T-helper 22 cell (primary cell): ENCODE data around the gene DENND1A.

Source experiments
- DNase-seq: peaks from one replicate; pipeline ENCODE4 v3.0.0-alpha.2; 2020; ENCODE audit warnings: low read depth

Gene DENND1A

DNA sequence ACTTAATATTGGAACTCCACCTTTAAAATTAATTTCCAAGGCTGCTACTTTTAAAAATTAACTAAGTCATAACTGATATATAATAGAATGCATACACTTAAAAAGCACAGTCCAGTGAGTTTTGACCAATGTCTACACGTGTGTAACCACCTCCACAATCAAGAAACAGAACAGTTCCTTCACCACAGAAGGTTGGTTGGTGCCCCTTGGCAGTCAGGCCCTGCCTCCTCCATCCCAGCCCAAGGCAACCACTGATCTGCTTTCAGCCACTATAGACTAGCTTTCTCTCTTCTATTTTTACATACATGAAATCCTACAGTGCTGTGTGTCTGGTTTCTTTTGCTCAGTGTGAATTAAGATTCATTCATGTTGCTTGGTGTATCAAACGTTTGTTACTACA, 358.7 kb downstream of the DENND1A start:
- no peak for DNase-seq

DNA sequence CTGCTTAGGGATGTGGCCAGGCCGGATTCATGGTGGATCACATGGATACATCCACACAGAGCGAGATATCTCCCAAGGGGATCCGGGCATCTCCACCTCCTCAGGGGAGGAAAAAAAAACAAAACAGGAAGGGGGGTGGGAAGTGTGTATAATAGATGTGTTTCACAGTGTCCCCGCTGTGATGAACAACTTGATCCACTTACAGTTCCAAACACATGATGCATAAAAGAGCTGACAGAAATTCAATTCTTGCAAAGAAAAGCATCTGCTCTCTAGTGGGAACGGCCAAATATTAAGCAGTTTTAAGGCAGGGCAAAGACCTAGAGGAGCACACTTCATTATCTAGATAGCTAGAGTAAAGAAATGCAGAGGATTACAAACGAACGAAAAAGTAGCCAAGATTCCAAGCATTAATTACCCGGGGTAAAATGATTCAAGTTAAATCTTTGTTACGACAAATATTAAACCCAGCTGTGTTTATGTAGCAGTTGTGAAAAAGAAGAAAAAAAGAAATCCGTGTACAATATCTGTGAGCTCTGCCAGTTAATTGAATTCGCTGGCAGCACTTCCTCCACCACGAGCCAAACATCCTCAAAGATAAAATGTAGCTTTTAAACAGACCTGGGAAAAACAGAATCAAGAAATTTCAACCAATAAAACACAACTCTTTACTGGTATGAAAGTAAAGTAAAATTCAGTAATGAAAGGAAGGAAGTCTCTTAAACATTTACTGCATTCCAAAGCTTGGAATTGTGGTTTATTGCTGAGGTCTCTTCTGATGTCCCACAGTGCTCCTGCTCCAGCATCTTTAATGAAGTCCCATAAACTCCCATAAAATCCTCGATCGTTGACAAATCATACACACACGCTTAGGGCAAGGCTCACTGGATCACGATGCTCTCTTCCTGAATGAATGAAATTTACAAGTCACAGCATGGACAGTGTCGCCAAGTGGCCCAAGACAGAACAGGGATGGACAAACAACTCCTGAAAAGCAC, 360.9 kb downstream of the DENND1A start:
- no peak for DNase-seq

DNA sequence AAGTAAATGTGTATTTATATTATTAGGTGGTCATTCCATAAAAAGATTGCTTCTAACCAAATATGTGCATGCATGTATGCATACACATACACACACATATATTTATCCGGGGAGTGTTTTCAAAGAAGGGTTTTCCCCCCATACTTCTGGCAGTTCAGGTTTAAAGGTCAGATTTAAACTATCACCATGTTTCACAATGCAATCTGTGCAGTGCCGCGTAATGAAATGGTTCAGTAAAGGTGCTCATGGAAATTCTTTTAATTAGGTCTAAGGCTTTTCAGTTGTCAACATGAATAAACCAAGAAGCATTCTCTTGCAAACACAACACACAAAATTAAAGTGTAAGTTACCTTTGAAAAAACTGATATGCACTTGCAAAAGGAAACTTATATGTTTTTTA, 362.9 kb downstream of the DENND1A start:
- DNase-seq = no peak

DNA sequence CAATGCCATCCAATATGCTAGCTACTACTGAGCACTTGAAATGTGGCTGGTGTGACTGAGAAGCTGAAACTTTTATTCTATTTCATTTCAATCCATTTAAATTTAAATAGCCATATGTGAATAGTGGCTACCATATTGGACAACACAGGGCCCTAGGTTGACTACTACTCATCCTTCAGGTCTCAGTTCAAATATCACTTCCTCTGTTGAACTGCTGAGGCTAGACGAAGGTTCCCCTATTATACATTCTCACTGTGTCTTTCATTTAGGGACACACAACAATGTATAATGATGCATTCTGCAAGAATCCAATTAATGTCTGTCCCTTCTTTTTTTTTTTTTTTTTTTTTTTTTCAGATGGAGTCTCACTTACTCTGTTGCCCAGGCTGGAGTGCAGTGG, 365.3 kb downstream of the DENND1A start:
- DNase-seq = no peak

DNA sequence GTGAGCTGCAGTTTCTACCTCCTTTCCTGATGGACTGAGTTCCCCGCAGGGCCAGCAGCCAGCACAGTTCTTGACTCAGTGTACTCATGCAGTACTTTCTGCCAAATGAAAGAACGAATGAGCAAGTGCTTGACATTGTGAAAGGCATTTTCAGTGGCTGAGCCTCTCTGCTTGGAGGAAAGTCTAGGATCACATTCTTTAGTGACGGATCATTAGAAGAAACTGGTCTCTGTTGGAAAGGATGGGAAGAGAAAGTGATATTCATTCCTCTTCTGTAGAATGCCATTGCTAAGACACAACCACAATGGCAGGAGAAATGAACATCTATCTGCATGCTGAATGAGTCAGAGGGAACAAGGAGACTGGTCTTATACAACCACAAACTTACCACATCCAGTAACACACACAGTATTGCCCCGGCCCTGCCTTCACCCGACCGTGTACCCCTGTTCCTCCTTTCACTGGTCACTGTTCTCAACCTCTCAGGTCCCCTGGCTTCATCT, 367.0 kb downstream of the DENND1A start:
- DNase-seq = no peak

DNA sequence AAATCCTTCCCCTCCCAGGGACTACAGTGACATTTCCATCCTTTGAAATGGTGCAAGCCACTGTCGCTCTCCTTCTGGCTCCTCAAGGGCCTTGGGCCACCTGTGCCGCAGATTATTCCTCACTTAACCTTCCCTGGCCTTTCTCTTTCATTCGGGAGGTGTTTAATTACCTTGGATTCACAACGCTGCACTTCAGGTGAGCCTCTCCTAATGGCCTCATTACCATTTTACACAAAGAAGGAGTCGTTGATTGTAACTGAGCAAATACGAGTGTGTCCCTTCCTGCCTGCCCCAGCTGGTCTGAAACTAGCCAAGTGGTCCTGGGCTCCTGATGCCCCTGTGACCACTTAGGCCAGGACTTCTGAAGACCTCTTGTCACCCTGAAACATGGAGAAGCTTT, 368.9 kb downstream of the DENND1A start:
- no peak for DNase-seq

DNA sequence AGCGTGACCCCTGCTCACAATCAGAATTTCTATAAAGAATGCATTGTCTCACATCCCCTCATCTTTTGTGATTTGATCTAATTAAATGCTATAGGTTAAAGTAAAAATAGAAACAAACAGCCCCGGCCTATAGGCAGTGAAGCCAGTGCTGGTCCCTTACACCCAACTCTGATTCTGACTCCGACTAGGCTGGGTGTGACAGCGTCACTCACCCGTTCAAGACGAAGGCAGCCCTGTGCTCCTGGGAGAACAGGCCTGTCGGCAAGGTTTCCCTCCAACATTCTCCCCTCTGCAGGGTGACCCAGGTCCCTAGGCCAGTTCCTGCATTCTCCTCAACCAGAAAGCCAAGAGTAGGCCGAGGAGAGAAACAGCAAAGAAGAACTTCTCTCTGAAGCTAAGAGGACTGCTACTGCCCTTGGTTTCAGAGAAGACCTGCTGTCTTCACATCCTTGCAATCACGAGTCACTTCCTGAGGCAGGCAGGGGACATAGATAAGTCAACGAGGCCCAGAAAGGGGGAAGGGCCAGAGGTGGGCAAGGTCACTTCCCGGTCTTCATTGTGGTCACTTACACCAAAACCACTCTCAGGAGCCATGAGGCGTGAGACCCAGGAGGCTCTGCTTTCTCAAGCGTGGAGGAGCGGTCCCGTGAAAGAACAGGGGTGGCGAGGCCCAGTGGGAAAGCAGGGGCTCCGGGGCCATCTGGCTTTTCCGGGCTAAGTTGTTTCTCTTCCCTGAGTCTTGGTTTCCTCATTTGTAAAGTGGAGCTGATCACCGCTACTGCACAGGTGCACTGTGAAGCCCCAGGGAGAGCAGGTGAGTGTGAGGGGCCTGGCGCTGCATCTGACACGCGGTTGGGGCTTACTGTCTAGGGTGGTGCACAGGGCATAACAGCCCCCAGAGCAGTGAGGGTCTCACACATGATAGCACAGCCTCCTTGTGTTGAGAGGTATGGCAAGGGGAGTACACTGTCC, 373.2 kb downstream of the DENND1A start:
- DNase-seq = no peak

DNA sequence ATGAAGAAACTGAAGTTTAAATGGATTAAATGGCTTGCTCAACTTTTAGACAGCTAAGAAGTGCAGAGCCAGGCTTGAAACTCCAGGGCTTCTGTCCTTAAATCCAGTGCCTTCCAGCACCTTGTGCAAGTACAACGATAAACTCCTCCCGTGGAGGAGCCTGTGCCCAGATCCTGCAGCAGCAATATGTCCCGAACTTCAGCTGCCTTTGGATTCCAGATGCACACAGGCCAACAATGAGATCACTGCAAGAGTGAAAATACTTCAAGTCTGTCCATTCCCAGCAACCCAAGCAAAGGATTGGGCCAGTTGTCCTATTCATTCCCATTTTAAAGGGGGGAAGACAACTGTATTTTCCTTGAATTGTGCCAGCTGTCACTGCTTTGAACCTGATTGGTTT, 374.3 kb downstream of the DENND1A start:
- no peak for DNase-seq

DNA sequence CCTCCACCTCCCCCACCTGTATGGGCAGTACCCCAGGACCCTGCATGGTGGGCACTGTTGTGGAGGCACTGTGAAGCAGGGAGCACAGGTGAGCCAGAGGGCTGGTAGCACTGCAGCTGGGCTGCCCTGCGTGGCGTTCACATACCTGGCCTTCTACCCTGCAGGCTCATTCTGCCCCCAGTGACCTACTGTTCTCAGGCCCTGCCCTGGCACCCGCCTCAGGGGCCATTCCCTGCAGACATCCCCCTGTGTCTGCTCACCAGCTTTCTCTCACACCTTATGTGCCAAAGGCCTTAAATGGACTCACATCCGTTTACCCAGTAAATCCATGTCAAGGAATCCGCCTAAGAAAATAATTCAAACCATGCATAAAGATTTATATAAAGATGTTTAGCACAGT, 377.4 kb downstream of the DENND1A start:
- no peak for DNase-seq

DNA sequence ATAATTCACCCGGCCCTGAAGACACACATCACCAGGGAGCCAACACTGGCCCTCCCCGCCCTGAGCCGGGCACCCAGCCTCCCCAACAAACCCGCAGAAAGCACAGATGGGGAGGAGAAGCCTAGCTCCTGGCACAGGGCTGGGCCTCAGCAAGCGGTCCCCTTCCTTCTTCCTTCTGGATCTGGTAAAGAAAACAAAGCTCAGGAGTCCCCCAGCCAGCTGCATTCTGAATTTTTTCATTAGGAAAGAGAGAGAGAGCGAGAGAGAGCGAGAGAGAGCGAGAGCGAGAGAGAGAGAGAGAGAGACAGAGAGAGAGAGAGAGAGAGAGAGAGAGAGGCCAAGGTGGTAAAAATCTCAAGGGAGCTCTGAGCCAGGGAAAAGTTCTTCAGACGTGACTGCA, 378.2 kb downstream of the DENND1A start:
- no peak for DNase-seq

DNA sequence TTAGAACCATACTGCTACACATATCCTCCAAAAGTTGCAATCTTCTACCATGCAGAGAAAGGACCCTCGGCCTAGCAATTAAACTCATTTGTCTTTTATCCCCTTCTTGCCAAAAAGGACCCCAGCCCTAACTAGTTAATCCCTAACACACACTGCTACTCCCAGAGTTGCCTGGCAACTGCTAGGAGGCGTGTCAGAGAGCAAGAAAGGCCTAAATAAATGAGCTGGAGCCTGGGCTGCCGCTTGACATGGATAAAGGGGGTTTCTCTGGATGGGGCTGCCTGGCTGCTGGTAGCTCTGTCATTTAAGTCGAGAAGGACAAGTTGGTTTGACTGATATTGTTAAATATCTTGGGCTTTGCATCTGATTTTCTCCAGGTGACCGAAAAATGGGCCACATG, 379.1 kb downstream of the DENND1A start:
- DNase-seq = no peak

DNA sequence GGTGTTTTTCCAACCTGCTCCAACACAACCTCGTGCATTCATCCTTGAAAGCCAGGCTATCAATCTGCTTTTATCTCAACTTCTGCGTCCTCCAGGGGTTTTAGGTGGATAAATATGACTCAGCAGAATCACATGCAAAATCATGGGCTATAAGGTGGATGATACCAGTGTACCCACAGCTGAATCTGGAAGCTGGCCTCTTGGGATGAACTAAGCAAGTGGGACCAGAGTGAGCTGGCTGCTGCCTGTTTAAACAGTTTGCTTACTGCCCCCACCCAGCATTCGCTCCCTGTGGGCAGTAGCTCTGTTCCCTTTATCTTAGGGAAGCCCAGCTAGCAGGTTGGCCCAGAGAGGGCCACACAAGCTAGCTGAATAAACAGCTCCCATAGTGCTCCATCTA, 379.9 kb downstream of the DENND1A start:
- DNase-seq = no peak

DNA sequence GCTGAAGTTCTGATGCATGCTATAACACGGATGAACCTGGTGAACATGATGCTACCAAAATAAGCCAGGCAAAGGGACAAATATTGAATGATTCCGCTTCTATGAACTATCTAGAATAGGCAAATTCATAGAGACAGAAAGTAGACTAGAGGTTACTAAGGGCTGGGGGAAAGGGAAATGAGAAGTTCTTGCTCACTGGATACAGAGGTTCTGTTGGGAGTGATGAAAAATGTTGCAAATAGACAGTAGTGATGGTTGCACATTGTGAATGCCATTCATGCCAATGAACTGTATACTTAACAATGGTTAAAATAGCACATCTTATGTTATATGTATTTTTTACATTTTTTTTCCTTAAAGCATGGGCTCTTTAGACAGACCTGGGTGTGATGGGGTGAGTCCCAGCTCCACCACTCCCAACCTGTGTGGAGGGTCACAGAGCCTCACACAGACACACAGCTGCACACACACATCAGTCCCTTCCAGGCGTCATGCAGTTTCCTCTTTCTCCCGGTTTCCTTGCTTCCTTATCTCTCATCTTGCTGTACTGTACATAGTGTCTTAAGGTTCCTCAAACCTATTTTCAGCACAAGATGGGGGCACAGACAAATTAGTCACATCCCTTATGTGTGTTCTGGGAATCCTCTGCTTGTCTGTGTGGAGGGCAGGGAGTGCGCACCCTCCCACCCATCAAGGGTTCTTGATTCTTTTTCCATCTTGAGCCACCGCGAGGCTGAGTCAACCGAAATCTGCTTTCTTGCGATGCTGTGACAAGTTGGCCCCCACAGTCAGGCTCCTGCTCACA, 381.0 kb downstream of the DENND1A start:
- no peak for DNase-seq

DNA sequence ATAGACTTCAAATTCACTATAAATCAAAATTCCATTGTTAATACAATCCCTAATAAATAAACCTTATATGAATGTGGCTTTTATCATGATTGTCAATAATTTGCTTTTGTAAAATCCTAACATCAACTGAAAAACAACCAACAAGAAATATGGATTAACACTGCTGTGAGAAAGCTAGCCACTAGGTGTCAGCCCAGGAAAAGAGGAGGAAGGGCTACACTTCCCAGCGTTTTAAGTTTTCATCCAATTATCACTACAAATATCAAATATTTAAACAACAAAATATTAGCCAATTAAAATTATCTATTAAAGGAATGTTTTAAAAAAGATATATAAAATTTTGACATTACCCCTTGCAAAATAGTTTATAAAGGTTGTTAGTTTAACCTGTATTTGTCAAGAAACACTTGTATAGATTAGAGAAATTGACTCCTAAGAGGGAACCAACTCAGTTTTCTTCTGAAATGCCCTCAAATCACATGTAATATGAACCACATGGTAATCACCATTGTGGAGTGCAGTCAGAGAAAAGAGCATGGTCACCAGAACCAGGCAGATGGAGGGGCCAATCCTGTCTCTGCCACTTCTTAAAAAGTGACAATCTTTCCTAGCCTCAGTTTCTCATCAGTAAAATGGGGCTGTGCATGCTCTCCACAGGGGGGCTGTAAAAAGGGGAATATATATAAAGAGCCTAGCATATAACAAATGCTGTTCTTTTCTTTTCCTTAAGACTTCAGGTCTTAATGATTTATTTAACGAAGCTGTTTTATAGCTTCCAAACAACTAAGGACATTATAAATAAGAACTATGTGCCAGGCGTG, 385.7 kb downstream of the DENND1A start:
- no peak for DNase-seq

DNA sequence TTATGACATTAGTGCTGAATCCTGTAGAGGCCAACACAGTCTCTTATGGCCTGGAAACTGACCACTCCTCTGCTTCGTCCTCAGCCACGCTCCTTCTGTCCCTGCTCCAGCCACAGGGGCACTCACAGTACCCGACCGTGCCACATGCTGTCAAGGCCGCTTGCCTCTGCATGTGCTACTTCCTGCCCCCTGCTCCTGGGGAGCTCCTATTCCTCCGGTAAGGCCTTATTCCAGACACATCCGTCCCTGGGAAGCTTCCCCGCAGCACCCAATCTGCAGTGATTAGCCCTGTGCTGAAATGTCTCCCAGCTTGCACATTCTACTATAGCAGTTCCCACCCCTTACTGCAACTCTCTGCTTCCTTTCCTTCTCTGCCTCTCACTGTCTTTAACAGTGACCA, 386.4 kb downstream of the DENND1A start:
- DNase-seq = no peak

DNA sequence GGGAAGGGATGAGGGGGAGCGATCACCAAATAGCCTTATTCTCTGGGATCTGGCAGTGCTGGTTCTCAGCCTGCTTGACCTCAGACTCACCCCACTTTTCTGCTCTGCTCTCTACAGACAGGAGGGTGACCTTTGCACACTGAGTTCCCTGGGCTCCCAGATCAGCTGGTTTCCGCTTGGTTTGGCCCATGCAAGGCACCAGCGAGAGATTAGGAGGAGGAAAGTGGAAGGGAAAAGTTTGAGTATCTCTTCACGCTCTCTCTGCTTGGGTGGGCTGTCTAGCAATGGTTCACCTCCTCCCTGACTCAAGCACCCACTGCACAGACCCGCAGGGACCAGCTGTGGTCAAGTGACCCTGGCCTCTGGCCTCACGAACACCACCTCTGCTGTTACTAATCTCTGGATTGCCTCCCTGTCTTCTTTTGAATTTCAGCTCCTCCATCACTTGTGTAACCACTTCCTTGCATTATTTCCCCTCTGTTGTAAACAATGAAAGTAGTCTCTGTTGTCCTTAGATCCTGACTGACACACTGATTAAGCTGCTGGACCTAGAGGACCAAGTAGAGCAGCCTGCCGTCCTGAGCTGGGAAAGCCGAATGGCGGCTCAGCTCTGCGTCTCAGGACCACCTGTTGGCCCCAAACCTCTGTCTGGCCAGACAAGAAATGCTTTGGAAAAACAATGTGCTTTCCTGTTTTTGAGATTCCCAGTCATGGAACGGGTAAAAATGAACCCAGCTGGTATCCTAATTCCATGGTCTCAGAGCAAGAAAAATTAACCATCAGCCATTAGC, 387.3 kb downstream of the DENND1A start:
- no peak for DNase-seq

DNA sequence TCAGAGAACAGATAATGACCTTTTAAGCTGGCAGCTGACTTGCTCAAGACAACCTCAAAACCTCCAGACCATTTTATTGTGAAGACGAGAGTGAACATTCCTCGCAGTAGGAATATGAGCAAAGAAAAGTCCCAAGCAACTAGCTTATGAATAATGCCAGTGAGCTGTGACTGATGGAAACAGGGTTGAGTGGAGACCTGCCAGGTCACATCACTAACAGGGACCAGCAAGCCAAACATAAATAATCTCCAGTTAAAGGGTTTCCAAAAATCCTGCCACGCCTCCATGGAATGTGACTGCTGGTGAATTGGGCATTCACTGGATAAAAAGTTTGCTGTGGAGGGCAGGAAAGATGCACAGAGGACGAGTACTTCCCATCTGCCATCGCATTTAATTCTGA, 388.5 kb downstream of the DENND1A start:
- DNase-seq = no peak

DNA sequence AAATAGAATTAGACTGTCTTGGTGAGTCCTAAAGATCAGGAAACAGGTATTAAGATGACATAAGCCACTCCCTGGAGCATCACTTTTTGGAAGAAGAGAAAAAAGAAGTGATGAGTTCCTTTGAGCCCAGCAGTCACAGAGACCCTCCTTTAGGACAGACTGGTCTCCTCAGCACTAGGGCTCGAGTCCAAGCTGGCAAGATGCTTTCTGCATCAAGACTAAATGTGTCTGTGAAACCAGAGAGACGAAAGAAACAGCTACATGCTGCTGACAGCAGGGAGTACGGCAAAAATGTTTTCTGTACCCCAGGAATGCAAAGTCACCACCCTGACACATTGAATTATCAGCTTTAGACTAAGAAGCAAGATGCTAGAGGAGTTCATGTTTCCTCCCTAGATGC, 389.5 kb downstream of the DENND1A start:
- no peak for DNase-seq

DNA sequence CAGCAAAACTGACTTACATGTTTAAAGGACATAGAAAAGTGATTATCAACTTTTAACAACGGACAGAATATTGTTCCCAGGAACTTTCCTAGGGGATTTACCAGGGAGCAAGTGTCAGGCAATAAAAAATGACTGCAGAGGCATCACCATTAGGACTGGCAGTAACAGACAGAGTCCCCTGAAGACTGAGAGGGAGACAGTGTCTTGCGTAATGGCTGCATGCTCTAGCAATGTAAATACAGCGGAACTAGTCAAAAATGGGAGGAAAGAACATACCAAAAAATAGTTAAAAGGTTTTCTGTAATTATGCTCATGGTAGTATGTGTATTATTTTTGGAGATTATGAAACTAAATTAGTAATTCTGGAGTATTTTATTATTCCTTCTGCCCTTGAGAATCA, 392.1 kb downstream of the DENND1A start:
- DNase-seq = no peak

DNA sequence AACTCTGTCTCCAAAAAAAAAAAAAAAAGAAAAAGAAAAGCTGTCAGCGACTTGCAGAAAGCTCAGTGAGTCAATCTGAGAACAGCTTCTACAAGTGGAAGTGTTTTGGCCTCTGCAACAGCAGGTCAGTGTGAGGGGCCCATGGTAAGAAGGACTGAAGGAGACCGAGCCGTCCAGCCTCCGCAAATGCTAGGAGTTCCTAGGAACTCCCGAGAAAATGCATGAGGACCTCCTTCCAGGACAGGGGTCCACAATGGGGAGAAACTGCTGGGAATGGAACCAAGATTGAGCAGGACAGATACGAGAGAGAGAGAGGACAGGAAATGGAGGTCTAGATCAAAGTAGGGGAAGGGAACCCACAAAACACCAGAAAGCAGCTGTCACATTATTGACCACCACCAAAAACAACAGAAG, 393.5 kb downstream of the DENND1A start:
- DNase-seq = no peak
